Neural cell (in vitro differentiated cells): ENCODE measurements around the gene POLA2.

Experiments
- EP300 ChIP-seq: fragments of 450-650 bp; conservative IDR thresholded peaks from 2 replicates; pipeline ENCODE4 v1.6.1; 2014; ENCODE audit warnings: antibody characterized with exemption, mild to moderate bottlenecking, moderate library complexity; ENCODE audit not compliant: poor library complexity, severe bottlenecking
- POLR2AphosphoS5 ChIP-seq: IDR thresholded peaks from 2 replicates; pipeline ENCODE4 v1.6.1; 2012

GRCh38 chr11:65219930-65220213 is 41.9 kb upstream of the POLA2 start:
- TF ChIP-seq EP300: no peak
- TF ChIP-seq POLR2AphosphoS5: no peak
